HG03159 (cell line): ENCODE measurements around the gene DPY30.

ENCODE experiments used
- ATAC-seq: cut with Tn5 transposase; IDR thresholded peaks from one replicate; pipeline ENCODE4 v1.9.1; 2021; ENCODE audit warnings: mild to moderate bottlenecking, moderate library complexity; ENCODE audit not compliant: unreplicated experiment

DPY30 gene

DNA sequence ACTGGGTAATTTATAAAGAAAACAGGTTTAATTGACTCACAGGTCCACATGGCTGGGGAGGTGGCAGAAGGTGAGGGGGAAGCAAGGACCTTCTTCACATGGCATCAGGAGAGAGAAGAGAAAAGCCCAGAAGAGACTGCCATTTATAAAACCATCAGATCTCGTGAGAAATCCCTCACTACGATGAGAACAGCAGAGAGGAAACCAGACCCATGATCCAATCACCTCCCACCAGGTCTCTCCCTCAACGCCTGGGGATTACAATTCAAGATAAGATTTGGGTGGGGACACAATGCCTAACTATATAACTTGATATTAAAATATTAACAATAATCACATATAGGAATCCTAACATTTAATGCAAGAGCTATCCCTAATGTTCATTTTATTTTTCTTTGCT is 60.6 kb downstream of the DPY30 start:
- ATAC-seq = no peak

DNA sequence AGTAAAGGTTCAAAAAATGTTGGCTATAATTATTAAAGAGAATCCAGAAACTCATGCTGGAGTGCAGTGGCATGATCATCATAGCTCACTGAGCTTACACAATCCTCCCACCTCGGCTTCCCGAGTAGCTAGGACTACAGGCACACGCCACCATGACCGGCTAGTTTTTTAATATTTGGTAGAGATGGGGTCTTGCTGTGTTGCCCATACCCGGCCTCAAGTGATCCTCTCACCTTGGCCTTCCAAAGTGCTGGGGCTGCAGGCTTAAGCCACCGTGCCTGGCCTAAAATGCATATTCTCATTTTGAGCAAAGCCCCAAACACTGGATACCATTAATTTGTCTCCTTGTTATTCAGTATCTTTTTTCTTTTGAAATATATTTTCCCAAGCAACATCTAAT is 61.2 kb downstream of the DPY30 start:
- ATAC-seq = no peak
